Breast epithelium (tissue), 3 donors: Measurements from ENCODE around the gene MYMK.

Source experiments
- CTCF ChIP-seq, 3 donors: fragments of 450-650 bp; IDR thresholded peaks; one replicate each; pipeline ENCODE4 v1.5.1; 2016 to 2017; ENCODE audit warnings: antibody characterized with exemption in 3 of 3, mild to moderate bottlenecking in 3 of 3, moderate library complexity in 3 of 3
- POLR2A ChIP-seq: fragments of 450-650 bp; IDR thresholded peaks from one replicate; pipeline ENCODE4 v1.6.1; 2016; ENCODE audit warnings: antibody characterized with exemption, mild to moderate bottlenecking, moderate library complexity
- POLR2AphosphoS5 ChIP-seq, 3 donors: sonication (generic); formaldehyde crosslinking; IDR thresholded peaks; one replicate each; pipeline ENCODE4 v1.6.1; 2017; ENCODE audit warnings: antibody characterized with exemption in 3 of 3

DNA sequence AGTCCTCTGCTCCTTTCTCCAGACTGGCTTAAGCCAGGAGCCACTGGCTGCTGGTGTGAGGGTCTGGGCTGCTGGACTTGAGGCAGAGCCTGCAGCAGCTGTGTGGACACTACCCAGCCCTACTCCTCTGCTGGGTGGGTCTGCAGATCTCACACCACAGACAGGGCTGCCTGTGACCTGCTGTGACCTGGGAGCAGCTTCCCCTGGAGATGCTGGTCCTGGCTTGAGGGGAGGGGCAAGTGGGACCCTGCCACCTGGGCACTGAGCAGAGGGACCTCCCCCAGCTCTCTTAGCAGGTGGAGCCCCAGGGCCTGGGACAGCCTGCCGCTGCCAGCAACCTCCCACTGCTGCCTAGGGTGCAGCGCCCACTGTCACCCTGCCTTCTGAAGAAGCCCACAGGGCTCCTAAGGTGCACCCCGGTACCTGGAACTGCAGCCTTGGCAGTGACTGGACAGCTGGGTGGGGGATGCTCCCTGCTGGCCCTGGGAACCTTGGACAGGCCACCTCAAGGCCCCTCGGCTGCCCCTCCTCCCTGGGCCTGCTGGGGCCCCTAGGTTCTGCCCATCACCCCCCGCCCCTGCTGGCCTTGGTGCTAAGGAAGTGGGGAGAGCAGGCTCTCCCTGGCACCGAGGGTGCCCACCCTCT, 55.9 kb downstream of the MYMK start:
- no peak for TF ChIP-seq POLR2A
- TF ChIP-seq CTCF (IDR thresholded peaks at IDR 0.05) = no peak
- no peak for TF ChIP-seq POLR2AphosphoS5 (IDR thresholded peaks at IDR 0.05)
